GM19324 (cell line): ENCODE measurements around the gene DDIAS.
"Not testable (repeated sequence)": the region's sequence is repeated elsewhere in the genome, so short reads cannot be mapped to it uniquely, and the experiment has no call there.

Source experiments
- ATAC-seq: cut with Tn5 transposase; IDR thresholded peaks from one replicate; pipeline ENCODE4 v1.9.1; 2021; ENCODE audit warnings: mild to moderate bottlenecking, moderate library complexity; ENCODE audit not compliant: unreplicated experiment, low FRiP score

DDIAS gene

DNA sequence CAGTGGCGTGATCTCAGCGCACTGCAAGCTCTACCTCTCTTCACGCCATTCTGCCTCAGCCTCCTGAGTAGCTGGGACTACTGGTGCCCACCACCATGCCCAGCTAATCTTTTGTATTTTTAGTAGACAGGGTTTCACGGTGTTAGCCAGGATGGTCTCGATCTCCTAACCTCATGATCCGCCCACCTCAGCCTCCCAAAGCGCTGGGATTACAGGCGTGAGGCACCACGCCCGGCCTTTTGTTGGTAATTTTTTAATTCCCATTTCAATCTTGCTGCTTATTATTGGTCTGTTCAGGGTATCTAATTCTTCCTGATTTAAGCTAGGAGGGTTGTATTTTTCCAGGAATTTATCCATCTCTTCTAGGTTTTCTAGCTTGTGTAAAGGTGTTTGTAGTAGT, 18.2 kb downstream of the DDIAS start:
- not testable (repeated sequence) for ATAC-seq

DNA sequence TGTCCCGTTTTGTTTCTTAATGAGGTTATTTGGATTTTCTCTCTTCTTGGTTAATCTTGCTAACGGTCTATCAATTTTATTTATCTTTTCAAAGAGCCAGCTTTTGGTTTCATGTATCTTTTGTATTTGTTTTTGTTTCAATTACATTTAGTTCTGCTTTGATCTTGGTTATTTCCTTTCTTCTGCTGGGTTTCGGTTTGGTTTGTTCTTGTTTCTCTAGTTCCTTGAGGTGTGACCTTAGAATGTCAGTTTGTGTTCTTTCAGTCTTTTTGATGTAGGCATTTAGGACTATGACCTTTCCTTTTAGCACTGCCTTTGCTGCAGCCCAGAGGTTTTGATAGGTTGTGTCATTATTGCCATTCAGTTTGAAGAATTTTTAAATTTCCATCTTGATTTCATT, 18.7 kb downstream of the DDIAS start:
- ATAC-seq: not testable (repeated sequence)

- ATAC-seq: not testable (repeated sequence)
Observed at GRCh38 chr11:82922396-82923173, 21.0 kb downstream of the DDIAS start.

- no peak for ATAC-seq
Observed at GRCh38 chr11:82924522-82925224, 23.1 kb downstream of the DDIAS start.

DNA sequence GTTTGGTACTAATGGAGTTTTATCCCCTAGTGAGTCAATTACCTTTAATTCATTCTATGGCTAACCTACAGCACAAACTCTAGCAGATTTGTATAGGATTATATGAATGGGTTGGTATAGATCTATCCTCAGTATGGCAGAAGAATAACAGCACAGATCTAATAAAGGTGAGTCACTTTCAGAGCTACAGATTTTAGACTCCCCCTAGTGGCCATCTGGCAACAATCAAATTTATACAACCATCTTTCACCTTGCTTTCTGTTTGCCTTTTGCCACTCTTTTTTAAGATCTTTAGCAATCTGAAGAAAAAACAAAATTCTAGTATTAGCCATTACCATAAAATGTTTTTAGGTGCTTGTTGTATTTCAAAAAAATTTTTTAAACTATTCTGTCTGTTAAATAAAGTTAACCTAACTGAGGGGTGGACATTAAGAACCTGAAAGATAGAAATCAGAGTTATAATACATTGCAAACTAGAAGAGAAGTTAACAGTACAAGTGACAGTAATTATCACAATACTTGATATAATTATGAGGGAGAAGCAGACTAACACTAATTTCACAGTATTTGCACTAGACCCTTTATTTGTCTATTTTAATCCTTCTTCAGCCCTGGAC, 25.8 kb downstream of the DDIAS start:
- ATAC-seq: peak; percentile 63

DNA sequence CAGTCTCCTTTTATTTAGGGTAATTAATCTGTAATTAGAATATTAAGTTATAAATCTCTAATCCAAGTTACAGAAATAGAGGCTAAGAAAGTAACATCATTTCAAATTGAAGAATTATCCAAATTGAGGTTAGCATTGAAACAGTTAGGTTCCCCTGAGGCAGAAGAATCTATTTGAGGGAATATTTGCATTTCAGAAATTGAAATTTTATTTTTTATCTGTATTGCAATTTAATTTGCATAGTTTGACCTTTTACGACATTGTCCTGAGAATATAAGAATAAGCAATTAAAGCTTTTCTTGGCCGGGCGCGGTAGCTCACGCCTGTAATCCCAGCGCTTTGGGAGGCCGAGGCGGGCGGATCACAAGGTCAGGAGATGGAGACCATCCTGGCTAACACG, 27.6 kb downstream of the DDIAS start:
- ATAC-seq: no peak

- no peak for ATAC-seq
Observed at GRCh38 chr11:82930229-82930628, 28.7 kb downstream of the DDIAS start.

- no peak for ATAC-seq
Observed at GRCh38 chr11:82930734-82931133, 29.2 kb downstream of the DDIAS start.

- ATAC-seq: no peak
Observed at GRCh38 chr11:82932564-82932963, 31.0 kb downstream of the DDIAS start.

DNA sequence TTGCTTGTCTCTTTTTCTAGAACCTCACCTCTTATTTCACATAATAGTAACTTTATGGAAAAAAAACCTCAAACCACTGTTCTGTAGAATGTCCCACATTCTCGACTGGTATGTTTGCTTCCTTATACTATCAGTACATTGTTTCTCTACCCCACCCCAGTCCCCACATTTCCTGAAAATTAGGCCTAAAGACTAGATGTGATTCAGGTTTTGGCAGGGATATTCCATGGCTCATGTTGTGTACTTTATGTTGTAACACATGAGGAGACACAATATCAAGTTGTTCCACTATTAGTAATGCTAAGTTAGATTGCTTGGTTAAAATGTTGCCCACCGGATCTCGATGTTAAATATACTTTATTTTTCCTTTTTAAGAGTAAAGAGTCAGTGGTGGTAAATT, 34.7 kb downstream of the DDIAS start:
- ATAC-seq: no peak

GRCh38 chr11:82937554-82937953, 36.0 kb downstream of the DDIAS start:
- no peak for ATAC-seq

DNA sequence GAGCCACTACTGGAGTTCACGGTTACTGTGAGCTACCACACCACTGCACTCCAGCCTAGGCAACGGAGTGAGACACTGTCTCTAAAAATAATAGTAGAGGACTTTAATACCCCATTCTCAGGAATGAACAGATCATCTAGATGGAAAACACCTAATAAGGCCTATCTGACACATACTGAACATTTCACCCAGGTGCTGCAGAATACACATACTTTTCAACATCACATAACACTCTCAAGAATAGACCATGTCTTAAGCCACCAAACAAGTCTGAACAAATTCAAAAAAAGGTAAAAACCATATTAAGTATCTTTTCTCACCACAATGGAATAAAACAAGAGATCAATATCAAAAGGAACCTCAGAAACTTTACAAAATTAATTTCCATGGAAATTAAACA, 37.9 kb downstream of the DDIAS start:
- no peak for ATAC-seq

DNA sequence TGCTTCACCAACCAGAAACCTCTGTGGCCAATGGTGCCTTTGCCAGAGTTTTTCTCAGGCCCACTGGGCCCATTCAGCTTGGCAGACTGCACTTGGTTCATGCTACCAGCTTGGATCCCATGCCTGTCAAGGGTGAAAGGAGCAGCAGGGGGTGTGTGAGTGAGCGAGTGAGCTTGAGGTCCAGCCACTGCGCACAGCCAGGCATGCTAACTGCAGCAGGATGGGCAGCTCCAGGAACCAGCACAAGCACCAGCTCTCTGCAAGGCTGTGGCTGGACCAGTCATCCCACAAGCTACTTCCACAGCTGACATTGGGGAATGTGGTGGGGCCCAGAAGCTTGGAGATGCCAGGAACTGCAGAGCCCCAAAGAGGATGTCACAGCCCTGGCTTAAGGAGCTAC, 40.8 kb downstream of the DDIAS start:
- no peak for ATAC-seq

DNA sequence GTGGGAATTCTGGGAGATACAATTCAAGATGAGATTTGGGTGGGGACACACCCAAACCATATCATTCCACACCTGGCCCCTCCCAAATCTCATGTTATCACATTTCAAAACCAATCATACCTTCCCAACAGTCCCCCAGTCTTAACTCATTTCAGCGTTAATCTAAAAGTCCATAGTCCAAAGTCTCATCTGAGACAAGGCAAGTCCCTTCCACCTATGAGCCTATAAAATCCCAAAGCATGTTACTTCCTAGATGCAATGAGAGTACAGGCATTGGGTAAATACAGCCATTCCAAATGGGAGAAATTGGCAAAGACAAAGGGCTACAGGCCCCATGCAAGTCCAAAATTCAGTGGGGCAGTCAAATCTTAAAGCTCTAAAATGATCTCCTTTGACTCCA, 41.9 kb downstream of the DDIAS start:
- ATAC-seq: not testable (repeated sequence)

- ATAC-seq: no peak
Observed at GRCh38 chr11:82944198-82944597, 42.7 kb downstream of the DDIAS start.

DNA sequence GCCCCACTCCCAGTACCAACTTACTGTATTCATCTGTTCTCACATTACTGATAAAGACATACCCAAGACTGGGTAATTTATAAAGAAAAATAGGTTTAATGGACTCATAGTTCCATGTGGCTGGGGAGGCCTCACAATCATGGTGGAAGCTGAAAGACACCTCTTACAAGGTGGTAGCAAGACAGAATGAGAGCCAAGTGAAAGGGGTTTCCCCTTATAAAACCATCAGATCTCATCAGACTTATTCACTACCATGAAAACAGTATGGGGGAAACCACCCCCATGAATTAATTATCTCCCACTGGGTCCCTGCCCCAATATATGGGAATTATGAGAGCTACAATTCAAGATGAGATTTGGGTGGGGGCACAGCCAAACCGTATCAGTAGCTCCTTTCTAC, 43.5 kb downstream of the DDIAS start:
- ATAC-seq: not testable (repeated sequence)

- ATAC-seq: no peak
Observed at GRCh38 chr11:82945682-82946081, 44.1 kb downstream of the DDIAS start.

DNA sequence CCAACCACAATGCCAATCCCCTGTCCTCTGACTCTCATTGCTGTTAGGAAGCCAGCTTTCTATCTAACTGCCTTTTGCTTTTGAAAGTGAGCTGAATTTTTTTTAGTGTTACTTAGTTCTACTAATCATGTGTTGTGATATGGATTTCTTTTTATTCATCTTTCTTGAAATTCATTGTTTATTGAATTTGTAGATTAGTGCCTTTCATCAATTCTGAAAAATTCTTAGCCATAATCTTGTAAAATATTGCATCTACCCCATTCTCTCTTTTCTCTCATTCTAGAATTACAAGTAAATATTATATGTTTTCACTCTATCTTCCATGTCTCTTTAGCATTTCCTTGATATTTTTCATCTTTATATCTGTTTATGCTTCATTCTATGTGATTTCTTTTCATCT, 47.8 kb downstream of the DDIAS start:
- no peak for ATAC-seq

DNA sequence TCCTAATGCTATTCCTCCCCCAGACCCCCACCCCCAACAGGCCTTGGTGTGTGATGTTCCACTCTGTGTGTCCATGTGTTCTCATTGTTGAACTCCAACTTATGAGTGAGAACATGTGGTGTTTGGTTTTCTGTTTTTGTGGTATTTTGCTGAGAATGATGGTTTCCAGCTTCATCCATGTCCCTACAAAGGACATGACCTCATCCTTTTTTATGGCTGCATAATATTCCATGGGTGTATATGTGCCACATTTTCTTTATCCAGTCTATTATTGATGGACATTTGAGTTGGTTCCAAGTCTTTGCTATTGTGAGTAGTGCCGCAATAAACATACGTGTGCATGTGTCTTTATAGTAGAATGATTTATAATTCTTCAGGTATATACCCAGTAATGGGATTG, 49.0 kb downstream of the DDIAS start:
- not testable (repeated sequence) for ATAC-seq

DNA sequence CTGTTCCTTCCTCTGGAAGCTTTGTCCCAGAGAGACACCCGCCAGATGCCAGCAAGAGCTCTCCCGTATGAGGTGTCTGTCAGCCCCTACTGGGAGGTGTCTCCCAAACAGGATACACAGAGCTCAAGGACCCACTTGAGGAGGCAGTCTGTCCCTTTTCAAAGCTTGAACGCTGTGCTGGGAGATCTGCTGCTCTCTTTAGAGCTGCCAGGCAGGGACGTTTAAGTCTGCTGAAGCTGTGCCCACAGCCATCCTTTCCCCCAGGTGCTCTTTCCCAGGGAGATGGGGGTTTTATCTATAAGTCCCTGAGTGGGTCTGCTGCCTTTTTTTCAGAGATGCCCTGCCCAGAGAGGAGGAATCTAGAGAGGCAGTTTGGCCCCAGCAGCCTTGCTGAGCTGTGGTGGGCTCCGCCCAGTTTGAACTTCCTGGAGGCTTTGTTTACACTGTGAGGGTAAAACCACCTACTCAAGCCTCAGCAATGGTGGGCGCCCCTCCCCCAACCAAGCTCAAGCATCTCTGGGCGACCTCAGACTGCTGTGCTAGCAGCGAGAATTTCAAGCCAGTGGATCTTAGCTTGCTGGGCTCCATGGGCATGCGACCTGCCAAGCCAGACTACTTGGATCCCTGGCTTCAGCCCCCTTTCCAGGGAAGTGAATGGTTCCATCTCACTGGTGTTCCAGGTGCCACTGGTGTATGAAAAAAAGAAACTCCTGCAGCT, 54.4 kb downstream of the DDIAS start:
- not testable (repeated sequence) for ATAC-seq
